GM18517 (cell line): ENCODE results near the gene DNM1.

Source experiments
- ATAC-seq: cut with Tn5 transposase; IDR thresholded peaks from one replicate; pipeline ENCODE4 v1.9.1; 2021; ENCODE audit warnings: mild to moderate bottlenecking, moderate library complexity; ENCODE audit not compliant: unreplicated experiment

The DNM1 gene

DNA sequence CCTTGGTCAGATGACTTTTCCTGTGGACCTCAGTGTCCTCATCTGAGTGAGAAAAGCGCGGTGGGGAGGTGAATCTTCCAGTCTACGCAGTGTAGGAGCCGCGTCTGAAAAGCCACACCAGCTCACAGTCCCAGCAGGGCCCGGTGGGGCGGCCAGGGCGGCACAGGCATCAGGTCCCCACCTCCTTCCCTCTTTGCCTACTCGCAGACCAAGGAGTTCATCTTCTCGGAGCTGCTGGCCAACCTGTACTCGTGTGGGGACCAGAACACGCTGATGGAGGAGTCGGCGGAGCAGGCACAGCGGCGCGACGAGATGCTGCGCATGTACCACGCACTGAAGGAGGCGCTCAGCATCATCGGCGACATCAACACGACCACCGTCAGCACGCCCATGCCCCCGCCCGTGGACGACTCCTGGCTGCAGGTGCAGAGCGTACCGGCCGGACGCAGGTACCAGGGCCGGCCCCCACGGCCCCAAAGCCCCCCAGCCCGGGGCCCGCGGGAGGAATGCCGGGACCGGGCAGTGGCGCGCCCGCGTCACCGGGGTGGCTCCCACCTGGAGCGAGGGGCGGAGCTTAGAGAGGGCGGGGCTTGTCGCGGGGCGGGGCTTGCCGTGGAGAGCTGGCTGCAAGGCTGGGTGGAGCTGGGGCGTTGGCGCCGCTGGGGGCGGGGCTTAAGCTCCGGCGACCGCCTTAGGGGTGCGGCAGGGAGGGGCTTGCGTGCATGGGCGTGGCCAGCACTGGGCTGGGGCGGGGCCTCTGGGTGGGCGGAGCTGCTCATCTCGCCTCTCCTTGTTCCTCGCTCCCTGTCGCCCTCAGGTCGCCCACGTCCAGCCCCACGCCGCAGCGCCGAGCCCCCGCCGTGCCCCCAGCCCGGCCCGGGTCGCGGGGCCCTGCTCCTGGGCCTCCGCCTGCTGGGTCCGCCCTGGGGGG, 47.0 kb downstream of the DNM1 start:
- peak; percentile 88 for ATAC-seq

DNA sequence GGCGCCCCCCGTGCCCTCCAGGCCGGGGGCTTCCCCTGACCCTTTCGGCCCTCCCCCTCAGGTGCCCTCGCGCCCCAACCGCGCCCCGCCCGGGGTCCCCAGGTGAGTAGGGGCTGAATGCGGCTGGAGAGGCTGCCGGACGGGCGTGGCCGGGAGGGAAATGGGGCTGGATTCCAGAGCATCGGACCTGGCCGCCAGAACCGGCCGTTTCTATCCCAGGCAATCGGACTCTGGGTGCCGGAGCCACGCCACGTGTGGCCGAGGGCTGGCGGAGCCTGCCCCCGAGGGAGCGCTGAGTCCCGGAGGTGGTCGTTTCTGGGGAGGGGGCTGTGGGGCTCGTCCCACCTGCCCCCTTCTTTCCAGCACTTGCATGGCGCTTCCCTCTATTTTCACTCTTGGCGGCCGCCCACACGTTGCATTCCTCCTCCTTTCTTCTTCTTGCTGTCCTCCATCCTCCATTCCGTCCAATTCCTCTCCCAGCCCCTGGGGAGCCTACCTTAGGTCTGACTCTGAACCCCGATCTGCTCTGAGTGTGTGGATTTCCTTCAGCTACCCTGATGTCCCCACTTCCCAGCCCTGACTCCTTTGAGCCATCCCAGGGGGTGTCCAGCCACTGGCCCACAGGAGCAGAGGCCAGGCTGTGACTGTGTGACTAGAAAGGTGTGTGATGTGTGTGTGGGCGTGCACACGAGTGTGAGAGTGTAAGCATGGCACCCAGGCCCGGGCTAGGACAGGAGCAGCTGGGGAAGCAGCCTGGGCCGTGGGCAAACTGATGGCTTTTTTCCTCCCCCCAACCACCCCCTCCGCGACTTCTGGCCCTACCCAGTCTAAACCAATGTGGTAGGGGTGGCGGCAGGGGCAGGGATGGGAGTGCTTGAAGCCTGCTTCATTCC, 47.9 kb downstream of the DNM1 start:
- ATAC-seq: no peak

DNA sequence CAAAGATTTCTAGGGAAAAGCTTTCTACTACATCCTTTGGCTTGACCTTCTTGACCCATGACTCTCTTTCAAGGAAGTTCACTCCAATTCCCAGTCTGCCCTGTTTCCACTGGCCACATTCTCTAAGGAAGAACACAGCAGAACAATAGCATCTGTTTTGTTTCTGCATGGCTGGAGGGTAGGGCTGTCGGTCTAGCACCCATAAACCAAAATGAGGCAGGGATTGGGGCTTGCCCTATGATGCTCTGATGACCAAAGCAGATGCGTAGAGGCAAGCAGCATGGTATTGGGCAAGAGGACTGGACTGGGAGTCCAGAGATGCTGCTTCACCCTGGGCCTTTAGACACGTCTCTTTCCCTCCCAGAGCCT, 48.5 kb downstream of the DNM1 start:
- no peak for ATAC-seq

DNA sequence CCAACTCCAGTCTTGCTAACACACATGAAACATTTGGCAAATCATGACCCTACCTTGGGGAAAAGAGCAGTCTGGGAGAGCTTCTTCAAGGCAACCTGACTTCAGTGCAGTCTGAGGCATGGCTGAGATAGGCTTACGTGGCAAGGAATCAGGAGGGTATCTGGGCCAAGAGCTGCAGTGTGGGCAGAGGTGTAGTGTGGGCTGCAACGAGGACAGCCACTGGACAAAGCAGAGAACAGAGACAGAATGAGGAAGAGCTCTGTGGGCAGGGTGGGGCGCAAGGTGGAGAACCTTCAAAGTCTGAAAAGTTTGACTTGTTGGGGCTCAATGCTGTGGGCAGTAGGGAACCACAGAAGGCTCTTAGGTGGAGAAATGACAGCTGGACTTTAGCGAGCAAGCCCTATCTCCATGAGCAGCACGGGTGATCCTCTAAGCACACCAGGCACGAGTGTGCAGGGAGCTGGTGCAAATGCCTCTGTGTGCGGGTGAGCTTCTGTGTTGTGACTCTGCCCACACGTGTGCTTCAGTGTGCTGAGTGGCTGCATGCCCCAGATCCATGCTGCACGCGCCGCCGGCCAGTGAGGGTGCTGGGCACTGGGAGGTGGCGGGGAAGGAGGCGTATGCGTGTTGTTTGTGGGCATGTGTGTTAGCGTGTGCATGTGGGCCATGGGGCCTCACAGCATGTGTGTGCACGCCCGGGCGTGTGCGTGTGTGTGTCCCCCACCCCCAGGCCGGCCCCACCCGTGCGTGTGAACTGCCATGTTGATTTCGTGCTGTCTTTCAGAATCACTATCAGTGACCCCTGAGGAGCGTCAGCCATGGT, 49.3 kb downstream of the DNM1 start:
- ATAC-seq: no peak

DNA sequence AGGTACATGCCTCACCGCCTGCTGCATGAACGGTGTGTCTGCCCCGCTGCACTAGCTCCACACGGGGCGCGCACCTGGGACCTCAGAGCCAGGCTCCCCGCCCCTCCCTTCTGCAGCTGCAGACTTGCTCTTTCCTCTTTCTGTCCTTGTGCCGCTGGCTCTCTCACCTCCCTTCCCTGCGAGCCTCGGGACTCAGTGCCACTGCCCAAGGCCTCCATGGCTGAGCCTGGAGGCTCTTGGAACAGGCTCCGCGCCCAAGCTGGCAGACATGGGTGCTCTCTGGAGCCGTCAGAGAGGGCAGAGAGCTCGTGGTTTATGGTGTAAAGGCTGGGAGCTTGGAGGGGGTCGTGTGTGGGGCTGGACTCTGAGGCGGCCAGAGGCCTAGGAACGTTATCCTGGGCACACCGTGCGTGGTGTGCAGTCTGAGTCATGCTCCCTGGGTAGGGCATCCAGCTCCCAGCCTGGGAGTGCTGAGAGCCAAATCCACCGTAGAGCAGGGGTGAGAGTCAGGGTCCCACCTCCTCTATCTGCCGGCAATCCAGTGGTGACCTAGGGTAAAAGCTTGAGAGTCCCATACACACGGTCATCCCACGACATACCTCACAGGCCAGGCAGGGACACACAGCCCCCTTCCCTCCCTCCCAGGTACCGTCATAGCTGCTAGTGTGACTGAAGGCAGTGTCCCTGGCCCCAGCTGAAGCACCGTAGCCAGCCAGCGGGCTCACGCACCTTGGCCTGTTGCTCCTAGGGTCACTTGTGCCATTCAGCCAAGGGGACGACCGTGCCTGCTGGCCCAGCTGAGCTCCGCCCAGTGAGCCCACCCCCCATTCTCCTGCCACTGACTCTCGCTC, 50.2 kb downstream of the DNM1 start:
- ATAC-seq: no peak

DNA sequence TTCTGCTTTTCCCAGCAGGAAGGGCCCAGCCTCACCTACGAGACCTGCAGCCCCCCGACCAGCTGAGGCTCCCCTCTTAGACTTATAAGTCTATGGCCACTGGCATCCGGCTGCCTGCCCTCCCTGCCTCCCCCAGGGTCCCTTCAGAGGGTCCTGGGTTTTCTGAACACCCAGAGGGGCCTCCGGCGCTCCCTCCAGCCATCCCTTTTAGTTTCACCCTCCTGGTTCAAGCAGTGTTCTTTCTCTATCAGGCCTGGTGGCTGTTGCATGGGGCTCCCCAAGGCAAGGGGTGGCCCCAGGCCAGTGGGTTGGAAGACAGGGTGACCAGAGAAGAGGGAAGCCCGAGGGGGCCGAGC, 50.8 kb downstream of the DNM1 start:
- no peak for ATAC-seq

DNA sequence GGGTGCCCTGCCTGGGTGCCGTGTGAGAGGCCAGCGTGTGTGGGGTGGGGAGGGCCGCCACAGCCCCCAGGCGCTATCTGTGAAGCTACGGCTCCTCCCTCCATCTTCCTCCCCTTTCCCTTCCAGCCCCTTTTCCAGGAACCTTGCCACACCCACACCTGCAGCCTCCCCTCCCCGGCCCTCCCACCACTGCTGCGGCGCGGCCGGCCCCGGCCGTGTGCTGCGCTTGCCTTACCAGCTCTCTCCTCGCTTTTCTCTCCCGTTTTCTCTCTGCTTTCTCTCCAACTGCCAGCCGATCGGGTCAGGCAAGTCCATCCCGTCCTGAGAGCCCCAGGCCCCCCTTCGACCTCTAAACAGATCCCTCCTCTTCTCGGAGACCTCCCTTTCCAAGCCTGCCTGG, 51.2 kb downstream of the DNM1 start:
- ATAC-seq: no peak

DNA sequence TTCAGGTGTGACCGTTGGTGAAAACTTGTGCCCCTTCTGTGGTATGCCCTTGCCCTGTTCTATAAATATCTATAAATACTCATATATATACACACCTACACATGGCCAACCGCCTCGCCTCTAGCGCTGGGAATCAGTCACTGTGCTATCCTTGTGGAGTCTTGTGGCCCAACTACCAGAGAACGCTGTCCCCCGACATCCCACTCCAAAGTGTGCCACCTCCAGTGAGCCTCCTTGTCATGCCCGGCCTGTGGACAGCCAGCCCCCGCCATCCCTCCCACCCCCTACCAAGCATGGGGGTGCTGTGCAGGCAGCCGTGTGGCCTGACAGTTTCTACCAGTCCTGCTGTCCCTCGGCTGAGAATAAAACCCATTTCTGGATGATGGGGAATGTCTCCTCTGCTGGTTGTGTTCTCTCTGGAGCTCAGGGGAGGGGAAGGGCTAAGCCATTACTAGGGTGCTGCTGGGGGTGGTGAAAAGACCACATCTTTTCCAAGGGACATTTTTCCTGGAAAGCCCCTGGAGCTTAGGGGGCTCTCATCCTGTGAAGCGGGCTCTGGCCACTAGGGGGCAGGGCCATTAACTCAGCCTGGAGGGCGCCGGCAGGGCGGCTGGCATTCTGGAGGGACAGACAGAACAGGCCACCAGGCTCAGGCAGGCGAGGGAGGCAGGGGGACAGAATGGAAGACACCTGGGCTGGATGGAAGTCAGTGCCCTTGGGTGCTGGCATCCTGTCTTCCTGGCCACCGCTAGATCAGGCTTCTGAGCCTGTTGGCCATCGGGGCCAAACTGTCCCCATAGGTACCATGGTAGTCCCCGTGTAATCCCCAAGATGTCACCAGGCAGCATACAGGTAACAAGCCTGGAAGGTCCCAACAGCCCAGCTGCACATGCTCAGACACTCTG, 51.9 kb downstream of the DNM1 start:
- ATAC-seq: no peak

DNA sequence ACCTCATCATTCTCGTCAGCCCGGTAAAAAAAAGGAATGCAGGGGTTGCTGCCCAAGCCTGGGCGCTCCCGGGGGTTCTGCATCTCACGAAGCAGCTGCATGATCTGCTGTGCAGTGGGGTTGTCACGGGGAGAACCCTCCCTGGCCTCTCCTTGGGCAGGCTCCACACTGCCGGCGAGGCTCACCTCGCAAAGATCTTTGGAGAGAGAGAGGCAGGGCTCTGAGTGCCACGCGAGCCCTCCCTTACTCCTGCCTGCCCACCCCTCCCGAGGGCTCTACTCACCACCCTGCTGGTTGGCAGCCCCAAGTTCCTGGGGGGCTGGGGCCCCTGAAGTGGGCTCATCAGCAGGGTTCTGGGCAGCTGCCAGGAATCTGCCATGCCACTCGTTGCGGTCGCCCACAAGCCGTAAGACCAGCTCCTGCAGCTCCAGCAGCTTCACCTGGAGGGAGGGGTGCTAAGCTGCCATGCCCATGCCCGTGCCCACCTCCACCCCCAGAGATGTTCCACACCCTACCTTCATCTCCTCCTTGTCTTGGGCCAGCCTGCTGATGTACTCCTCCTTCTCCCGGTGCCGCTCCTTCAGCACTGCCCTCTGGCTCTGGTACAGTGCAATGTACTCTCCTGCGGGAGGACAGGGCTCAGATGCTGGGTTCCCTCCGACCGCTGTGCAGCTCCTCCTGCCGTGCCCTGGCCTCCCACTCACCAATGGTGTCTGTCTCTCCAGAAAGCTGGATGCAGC, 54.1 kb downstream of the DNM1 start:
- no peak for ATAC-seq

DNA sequence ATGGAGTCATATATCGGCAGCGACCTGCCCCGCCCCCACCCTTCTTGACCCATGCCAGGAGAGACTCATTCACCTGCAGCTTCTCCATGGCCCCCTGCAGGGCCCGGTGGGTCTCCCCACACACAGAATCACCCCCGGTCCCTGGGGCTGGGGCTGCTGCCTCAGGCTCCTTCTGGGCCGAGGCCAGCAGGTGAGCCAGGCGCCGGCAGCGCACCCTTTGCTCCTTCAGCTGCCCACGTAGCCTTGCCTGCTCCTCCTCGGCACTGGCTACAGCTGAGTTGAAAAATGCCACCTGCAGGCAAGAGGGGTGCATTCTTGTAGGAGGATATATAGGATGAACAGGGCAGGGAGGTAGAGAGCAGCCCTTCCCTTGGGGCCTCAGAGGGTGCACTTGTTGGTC, 54.7 kb downstream of the DNM1 start:
- ATAC-seq: no peak

DNA sequence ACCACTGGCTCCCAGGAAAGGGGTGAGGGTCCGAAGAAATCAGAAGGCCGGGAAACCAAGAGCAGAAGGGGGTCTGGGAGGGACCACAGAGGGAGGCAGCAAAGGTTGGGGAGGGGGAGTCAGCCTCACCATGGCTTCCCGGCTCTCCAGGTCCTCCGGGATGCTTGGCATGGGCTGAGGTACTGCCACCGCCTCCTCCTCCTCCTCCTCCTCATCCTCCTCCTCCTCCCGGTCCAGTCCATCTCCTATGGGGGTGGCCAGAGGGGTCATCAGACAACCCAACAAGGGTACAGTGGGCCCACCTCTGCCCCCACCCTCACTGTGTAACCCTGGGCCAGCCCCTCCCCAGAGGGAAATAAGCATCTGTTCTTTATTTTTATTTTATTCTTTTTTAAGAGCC, 55.1 kb downstream of the DNM1 start:
- no peak for ATAC-seq

DNA sequence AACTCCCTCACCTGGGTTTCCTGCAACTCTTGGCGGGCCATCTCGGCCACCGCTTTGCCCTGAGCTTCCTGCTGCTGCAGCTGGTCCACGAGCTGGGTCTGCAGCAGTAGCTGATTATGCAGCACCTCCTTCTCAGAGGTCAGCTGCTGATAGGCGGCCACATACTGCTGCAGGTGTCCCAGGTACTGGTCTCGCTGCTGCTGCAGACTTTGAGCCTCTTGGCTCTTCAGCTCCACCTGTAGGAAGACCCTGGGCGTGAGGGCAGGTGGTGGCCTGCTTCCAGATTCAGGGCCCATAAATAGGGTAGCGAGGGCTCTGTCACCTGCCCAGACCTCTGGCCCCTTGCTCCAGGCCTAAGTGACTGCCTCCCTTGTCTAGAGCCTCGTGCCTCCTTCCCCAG, 56.0 kb downstream of the DNM1 start:
- ATAC-seq: no peak

DNA sequence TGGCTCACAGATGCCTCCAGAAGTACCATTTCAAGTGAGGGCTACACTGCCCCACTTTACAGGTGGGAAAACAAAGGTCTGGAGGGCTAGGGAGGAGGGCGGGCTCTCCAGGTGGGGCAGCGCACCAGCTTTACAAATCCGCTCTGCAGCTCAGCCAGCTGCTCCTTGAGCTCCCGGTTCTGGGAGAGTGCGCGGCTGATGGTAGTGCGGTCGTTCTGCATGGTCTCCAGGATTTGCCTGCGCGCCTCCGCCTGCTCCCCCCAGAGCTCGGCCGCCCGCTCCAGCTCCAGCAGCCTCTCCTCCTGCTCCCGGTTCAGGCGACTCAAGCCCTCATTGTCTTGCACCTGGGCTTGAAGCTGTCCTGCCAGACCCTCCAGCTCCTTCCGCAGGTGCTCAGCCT, 57.2 kb downstream of the DNM1 start:
- no peak for ATAC-seq

DNA sequence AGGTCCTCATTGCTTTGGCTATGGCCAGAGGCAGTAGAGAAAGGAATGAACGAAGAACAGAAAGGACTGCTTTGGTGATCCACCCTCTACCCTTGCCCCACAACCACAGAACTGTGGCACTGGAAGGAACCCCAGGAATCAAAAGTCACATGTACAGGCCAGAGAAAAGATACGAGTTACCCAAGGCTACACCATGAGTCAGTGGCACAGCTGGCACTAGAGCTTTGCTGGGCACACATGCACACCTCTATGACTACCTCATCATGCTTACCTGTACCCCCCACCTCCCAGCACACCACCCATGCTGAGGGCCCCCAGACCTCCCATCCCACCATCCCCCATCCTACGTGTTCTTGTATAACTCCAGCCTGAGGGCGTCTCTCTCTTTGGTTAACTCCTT, 59.5 kb downstream of the DNM1 start:
- no peak for ATAC-seq

DNA sequence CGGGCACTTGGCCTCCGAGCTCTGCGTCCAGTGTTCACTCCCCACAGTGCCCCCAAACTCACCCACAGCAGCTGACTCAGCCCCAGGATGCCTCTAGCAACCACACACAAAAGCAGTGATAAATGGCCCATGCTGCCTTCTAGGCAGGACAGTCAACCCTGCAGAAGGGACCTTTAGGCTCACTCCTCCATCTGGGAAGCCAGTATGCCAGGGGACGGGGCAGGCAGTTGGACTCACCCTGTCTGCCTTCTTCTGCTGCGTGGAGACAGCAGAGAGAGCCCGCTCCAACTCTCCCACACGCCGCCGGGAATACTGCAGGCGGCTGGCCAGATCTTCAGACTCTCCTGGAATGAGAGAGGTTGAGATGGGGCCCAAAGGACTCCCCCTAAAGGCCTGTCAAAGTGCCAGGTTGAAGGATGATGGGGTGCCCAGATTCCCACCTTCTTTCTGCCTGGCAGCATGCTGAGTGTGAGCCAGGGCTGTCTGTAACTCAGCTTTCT, 62.2 kb downstream of the DNM1 start:
- no peak for ATAC-seq

DNA sequence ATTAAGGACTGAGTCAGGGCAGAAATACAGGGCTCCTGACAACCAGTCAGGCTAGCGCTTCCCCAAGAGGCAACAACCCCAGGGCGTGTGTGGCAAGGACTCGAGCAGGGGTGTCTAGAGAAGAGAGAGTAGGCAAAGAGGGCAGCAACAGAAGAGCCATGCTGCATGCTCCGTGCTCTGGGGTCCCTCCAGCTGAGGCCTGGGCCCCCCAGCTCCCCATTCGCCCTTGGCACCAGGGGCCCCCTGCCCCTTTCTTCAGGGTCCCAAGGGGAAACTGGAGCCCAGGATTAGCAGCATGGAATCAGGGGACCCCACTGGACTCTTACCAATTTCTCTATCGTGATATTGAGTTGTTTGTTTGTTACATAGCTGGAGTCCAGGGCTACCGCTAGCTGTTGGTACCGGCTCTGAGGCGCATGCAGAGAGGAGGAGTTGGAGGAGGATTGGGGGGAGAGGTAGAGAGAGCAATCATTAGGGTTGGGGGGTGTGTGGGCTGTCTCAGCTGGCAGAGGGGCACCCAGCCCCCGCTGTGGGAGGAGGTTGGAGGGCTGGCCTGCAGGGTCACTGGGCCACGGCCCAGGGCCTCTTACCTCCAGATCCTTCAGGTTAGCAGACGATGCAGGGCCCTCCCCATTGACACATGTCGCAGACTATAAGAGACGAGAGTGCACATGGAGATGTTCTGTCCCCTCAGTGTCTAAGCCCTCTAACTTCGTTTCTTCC, 63.9 kb downstream of the DNM1 start:
- no peak for ATAC-seq

DNA sequence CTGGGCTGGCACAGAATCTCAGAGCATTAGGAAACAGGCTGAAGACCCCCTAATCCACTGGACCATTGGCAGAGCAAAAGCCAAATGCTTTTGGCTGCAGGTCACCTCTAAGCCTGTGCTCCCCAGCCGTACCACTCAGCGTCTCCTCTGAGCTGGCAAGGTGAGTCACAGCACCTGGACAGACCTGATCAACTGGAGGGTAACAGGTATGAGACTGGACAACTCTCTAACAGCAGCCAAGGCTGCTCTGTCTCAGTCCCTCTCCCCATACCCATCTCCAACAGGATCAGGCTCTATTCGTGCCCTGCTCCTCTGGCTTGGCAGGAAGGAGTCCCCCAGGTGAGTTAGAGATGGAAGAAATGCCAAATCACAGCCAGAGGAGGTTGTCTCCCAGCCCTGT, 67.9 kb downstream of the DNM1 start:
- no peak for ATAC-seq

DNA sequence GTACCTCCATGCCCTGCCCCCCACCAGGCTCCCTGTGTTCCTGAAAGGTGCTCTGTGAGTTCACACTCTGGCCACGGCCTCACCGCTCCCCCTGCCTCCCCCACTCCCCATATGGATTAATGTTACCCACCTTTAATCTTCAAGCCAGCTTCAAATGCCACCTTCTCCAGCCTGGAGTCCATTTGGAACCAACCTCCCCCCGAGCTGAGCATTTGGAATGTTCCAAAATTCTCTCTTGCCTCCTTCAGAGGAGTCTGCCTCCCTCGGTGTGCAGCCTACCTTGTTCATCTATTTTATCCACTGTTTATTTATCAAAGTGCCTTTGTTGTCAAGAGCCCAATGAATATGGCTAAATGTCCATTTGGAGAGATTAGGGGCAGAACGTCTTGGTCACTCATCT, 68.3 kb downstream of the DNM1 start:
- ATAC-seq: no peak
